Measurements from ENCODE around the gene PCP2.
"Not testable (repeated sequence)": the region's sequence is repeated elsewhere in the genome, so short reads cannot be mapped to it uniquely, and the experiment has no call there.

Gene PCP2

GRCh38 chr19:7661744-7662538, 28.4 kb upstream of the PCP2 start:
- no peak for DNase-seq (ENCODE audit: low read depth in 2 of 2)

- no peak for DNase-seq (ENCODE audit: low read depth in 2 of 2)
Measured at GRCh38 chr19:7658219-7658686, 24.7 kb upstream of the PCP2 start.

- DNase-seq (ENCODE audit: low read depth in 2 of 2): no peak
Measured at GRCh38 chr19:7657131-7657751, 23.7 kb upstream of the PCP2 start.

GRCh38 chr19:7655581-7655980, 22.1 kb upstream of the PCP2 start:
- no peak for DNase-seq (ENCODE audit: low read depth in 2 of 2)

- no peak for DNase-seq (ENCODE audit: low read depth in 2 of 2)
Measured at GRCh38 chr19:7654401-7654800, 20.9 kb upstream of the PCP2 start.

GRCh38 chr19:7652061-7652641, 18.6 kb upstream of the PCP2 start:
- DNase-seq (ENCODE audit: low read depth in 2 of 2): peak; percentile 70 to 80

- no peak for DNase-seq (ENCODE audit: low read depth in 2 of 2)
Measured at GRCh38 chr19:7650148-7650547, 16.6 kb upstream of the PCP2 start.

- no peak for DNase-seq (ENCODE audit: low read depth in 2 of 2)
Measured at GRCh38 chr19:7648265-7649014, 14.9 kb upstream of the PCP2 start.

GRCh38 chr19:7647156-7647555, 13.6 kb upstream of the PCP2 start:
- DNase-seq (ENCODE audit: low read depth in 2 of 2): no peak

GRCh38 chr19:7646426-7646700, 12.8 kb upstream of the PCP2 start:
- no peak for DNase-seq (ENCODE audit: low read depth in 2 of 2)

- no peak for DNase-seq (ENCODE audit: low read depth in 2 of 2)
Measured at GRCh38 chr19:7645656-7646425, 12.3 kb upstream of the PCP2 start.

GRCh38 chr19:7645163-7645562, 11.6 kb upstream of the PCP2 start:
- DNase-seq (ENCODE audit: low read depth in 2 of 2): no peak

GRCh38 chr19:7644550-7644877, 11.0 kb upstream of the PCP2 start:
- DNase-seq (ENCODE audit: low read depth in 2 of 2): no peak

- DNase-seq (ENCODE audit: low read depth in 2 of 2): not testable (repeated sequence)
Measured at GRCh38 chr19:7643629-7644549, 10.4 kb upstream of the PCP2 start.

- no peak for DNase-seq (ENCODE audit: low read depth in 2 of 2)
Measured at GRCh38 chr19:7643031-7643415, 9.5 kb upstream of the PCP2 start.

- no peak for DNase-seq (ENCODE audit: low read depth in 2 of 2)
Measured at GRCh38 chr19:7642295-7643030, 8.9 kb upstream of the PCP2 start.

- no peak for DNase-seq (ENCODE audit: low read depth in 2 of 2)
Measured at GRCh38 chr19:7641290-7642276, 8.1 kb upstream of the PCP2 start.

GRCh38 chr19:7640803-7641202, 7.3 kb upstream of the PCP2 start:
- DNase-seq (ENCODE audit: low read depth in 2 of 2): no peak

- DNase-seq (ENCODE audit: low read depth in 2 of 2): no peak
Measured at GRCh38 chr19:7639863-7640348, 6.4 kb upstream of the PCP2 start.

All from stimulated activated CD4-positive, alpha-beta T cell treated with anti-CD3 and anti-CD28 coated beads, Interleukin-1b, Interleukin-23, amount 100 ng/mL, for 1 hour (primary cell).